ENCODE data around the gene OR51V1. TPM values are rescaled to one million over a fixed set of nuclear protein-coding genes. Genes with fewer than 3 reads are reported as not detected.

The OR51V1 gene
- polyA plus RNA-seq, 1 experiment = not detected

GRCh38 chr11:5240458-5240857 lies 40.0 kb upstream of the OR51V1 start:
- no peak for DNase-seq (ENCODE audit: low read depth, low spot score)
- POLR2A ChIA-PET = no interaction called here
- H3K9me3 ChIP-seq (ENCODE audit: control insufficient read depth, insufficient read depth, low read length) = no peaks in the 10 kb centered on the region
- H3K27me3 ChIP-seq (ENCODE audit: control insufficient read depth, insufficient read depth, low read length) = no peaks in the 10 kb centered on the region
- no peak for TF ChIP-seq CTCF (IDR thresholded peaks at IDR 0.05; ENCODE audit: low read depth, low read length)
- no peak overlapping the region for H3K27ac ChIP-seq (ENCODE audit: low read depth, low read length)
- no peak overlapping the region for H3K4me3 ChIP-seq (ENCODE audit: low read depth, low read length)
- CTCF ChIA-PET = interaction anchor here (1.5 kb wide), 1 partner anchor 36 kb away, joined by 8 read pairs; no protein-coding TSS in a partner anchor

- POLR2A ChIA-PET = no interaction called here
- CTCF ChIA-PET = interaction anchor here (1.5 kb wide), 1 partner anchor 36 kb away, joined by 8 read pairs; no protein-coding TSS in a partner anchor
- no peak overlapping the region for H3K4me3 ChIP-seq (ENCODE audit: low read depth, low read length)
- DNase-seq (ENCODE audit: low read depth, low spot score) = no peak
- no peak overlapping the region for H3K27ac ChIP-seq (ENCODE audit: low read depth, low read length)
- H3K27me3 ChIP-seq (ENCODE audit: control insufficient read depth, insufficient read depth, low read length) = no peaks in the 10 kb centered on the region
- no peak for TF ChIP-seq CTCF (IDR thresholded peaks at IDR 0.05; ENCODE audit: low read depth, low read length)
- H3K9me3 ChIP-seq (ENCODE audit: control insufficient read depth, insufficient read depth, low read length) = no peaks in the 10 kb centered on the region
These were observed 39.6 kb upstream of the OR51V1 start for GRCh38 chr11:5240056-5240455.

- no peak for TF ChIP-seq CTCF (IDR thresholded peaks at IDR 0.05; ENCODE audit: low read depth, low read length)
- Histone ChIP-seq H3K27ac (ENCODE audit: low read depth, low read length) (no peak overlapping the region), H3K27me3 (ENCODE audit: control insufficient read depth, insufficient read depth, low read length) (no peaks in the 10 kb centered on the region), H3K4me3 (ENCODE audit: low read depth, low read length) (no peak overlapping the region), H3K9me3 (ENCODE audit: control insufficient read depth, insufficient read depth, low read length) (no peaks in the 10 kb centered on the region)
- POLR2A ChIA-PET = no interaction called here
- no peak for DNase-seq (ENCODE audit: low read depth, low spot score)
- CTCF ChIA-PET = no interaction called here
These were observed 38.6 kb upstream of the OR51V1 start for GRCh38 chr11:5239046-5239445.

GRCh38 chr11:5238486-5238885 lies 38.0 kb upstream of the OR51V1 start:
- Histone ChIP-seq H3K27ac (ENCODE audit: low read depth, low read length) (no peak overlapping the region), H3K27me3 (ENCODE audit: control insufficient read depth, insufficient read depth, low read length) (no peaks in the 10 kb centered on the region), H3K4me3 (ENCODE audit: low read depth, low read length) (no peak overlapping the region), H3K9me3 (ENCODE audit: control insufficient read depth, insufficient read depth, low read length) (no peaks in the 10 kb centered on the region)
- no peak for DNase-seq (ENCODE audit: low read depth, low spot score)
- POLR2A ChIA-PET = no interaction called here
- CTCF ChIA-PET = interaction anchor here (1.9 kb wide), 1 partner anchor 34 kb away, joined by 3 read pairs; no protein-coding TSS in a partner anchor
- TF ChIP-seq CTCF (IDR thresholded peaks at IDR 0.05; ENCODE audit: low read depth, low read length) = no peak

- Histone ChIP-seq H3K4me3 (ENCODE audit: low read depth, low read length) (no peak overlapping the region), H3K9me3 (ENCODE audit: control insufficient read depth, insufficient read depth, low read length) (no peaks in the 10 kb centered on the region), H3K27me3 (ENCODE audit: control insufficient read depth, insufficient read depth, low read length) (no peaks in the 10 kb centered on the region), H3K27ac (ENCODE audit: low read depth, low read length) (no peak overlapping the region)
- ChIA-PET CTCF (interaction anchor here (1.9 kb wide), 1 partner anchor 33 kb away, joined by 3 read pairs; no protein-coding TSS in a partner anchor), POLR2A (no interaction called here)
- DNase-seq (ENCODE audit: low read depth, low spot score) = no peak
- TF ChIP-seq CTCF (IDR thresholded peaks at IDR 0.05; ENCODE audit: low read depth, low read length) = no peak
These were observed 36.9 kb upstream of the OR51V1 start for GRCh38 chr11:5237420-5237819.
